ENCODE data around the gene ASIC4.

The ASIC4 gene

GRCh38 chr2:219514196-219514761 lies at the start of gene ASIC4:
ASIC4 (plus strand) TSS chr2:219514482; CDS start chr2:219514725, 243 bp downstream.
- DNase-seq: no peak

- no peak for DNase-seq
Measured at GRCh38 chr2:219465659-219466561, 48.4 kb upstream of the ASIC4 start.

GRCh38 chr2:219466816-219467735 lies 47.2 kb upstream of the ASIC4 start:
- DNase-seq: no peak

- no peak for DNase-seq
Measured at GRCh38 chr2:219467736-219468075, 46.6 kb upstream of the ASIC4 start.

- no peak for DNase-seq
Measured at GRCh38 chr2:219468410-219469185, 45.7 kb upstream of the ASIC4 start.

GRCh38 chr2:219469186-219469724 lies 45.0 kb upstream of the ASIC4 start:
- DNase-seq: peak; percentile 62

GRCh38 chr2:219470429-219470828 lies 43.9 kb upstream of the ASIC4 start:
- no peak for DNase-seq

GRCh38 chr2:219471476-219472371 lies 42.6 kb upstream of the ASIC4 start:
- DNase-seq: no peak

GRCh38 chr2:219472629-219473187 lies 41.6 kb upstream of the ASIC4 start:
- no peak for DNase-seq

- DNase-seq: no peak
Measured at GRCh38 chr2:219473511-219473910, 40.8 kb upstream of the ASIC4 start.

GRCh38 chr2:219474285-219475060 lies 39.8 kb upstream of the ASIC4 start:
- DNase-seq: no peak

- no peak for DNase-seq
Measured at GRCh38 chr2:219475278-219475677, 39.0 kb upstream of the ASIC4 start.

- peak; percentile 70 for DNase-seq
Measured at GRCh38 chr2:219475697-219476651, 38.3 kb upstream of the ASIC4 start.

- DNase-seq: no peak
Measured at GRCh38 chr2:219476652-219477151, 37.6 kb upstream of the ASIC4 start.

- no peak for DNase-seq
Measured at GRCh38 chr2:219477179-219477578, 37.1 kb upstream of the ASIC4 start.

- DNase-seq: no peak
Measured at GRCh38 chr2:219477815-219478214, 36.5 kb upstream of the ASIC4 start.

- no peak for DNase-seq
Measured at GRCh38 chr2:219478916-219479315, 35.4 kb upstream of the ASIC4 start.

GRCh38 chr2:219480004-219480403 lies 34.3 kb upstream of the ASIC4 start:
- no peak for DNase-seq

Data from suppressor macrophage treated with lipopolysaccharide for 4 hours (primary cell).